GM12892 (cell line): Measurements from ENCODE around the gene HCRTR1.

Experiments
- DNase-seq: peaks from one replicate; pipeline ENCODE4 v3.0.0; 2011; ENCODE audit not compliant: insufficient read length
- FAIRE-seq: peaks from 2 replicates; lab custom pipeline; 2011; peaks lifted over from hg19 to GRCh38; lab: Jason Lieb, UNC
- POLR2A ChIP-seq: IDR thresholded peaks from 2 replicates; pipeline ENCODE4 v1.6.1; 2011; ENCODE audit warnings: low read depth, low read length, control low read depth
- POLR2AphosphoS5 ChIP-seq: IDR thresholded peaks from 2 replicates; pipeline ENCODE4 v1.6.1; 2011; ENCODE audit warnings: low read depth, low read length, control low read depth
- TAF1 ChIP-seq: IDR thresholded peaks from 2 replicates; pipeline ENCODE4 v1.6.1; 2011; ENCODE audit warnings: low read depth, mild to moderate bottlenecking, control low read depth, low read length, borderline replicate concordance

HCRTR1 gene

GRCh38 chr1:31615414-31615813 is 2.1 kb upstream of the HCRTR1 start:
- FAIRE-seq (no peak), DNase-seq (no peak)
- TF ChIP-seq POLR2AphosphoS5 (no peak), POLR2A (no peak), TAF1 (no peak)

DNA sequence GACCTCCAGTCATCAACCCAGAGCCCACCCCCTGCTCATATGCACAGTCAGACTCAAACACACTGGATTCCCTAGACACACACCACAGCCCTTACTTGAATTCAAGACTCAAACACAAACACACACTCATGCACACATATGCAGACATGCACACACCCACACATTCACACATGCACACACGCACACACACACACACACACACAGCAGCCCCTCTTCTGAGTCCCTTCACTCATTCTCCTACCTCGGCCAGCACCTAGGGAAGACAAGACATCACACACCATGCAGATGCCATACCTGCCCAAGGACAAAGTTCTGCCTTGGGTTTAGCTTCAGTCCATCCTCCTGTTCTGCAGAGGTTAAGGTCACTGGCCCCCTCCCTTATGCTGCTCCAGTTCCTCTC is 1.6 kb upstream of the HCRTR1 start:
- FAIRE-seq (no peak), DNase-seq (no peak)
- TF ChIP-seq POLR2AphosphoS5 (no peak), POLR2A (no peak), TAF1 (no peak)

GRCh38 chr1:31617916-31618746 is 642 bp downstream of the HCRTR1 start:
- FAIRE-seq, result peak; percentile 87
- peak; percentile 75 for DNase-seq

DNA sequence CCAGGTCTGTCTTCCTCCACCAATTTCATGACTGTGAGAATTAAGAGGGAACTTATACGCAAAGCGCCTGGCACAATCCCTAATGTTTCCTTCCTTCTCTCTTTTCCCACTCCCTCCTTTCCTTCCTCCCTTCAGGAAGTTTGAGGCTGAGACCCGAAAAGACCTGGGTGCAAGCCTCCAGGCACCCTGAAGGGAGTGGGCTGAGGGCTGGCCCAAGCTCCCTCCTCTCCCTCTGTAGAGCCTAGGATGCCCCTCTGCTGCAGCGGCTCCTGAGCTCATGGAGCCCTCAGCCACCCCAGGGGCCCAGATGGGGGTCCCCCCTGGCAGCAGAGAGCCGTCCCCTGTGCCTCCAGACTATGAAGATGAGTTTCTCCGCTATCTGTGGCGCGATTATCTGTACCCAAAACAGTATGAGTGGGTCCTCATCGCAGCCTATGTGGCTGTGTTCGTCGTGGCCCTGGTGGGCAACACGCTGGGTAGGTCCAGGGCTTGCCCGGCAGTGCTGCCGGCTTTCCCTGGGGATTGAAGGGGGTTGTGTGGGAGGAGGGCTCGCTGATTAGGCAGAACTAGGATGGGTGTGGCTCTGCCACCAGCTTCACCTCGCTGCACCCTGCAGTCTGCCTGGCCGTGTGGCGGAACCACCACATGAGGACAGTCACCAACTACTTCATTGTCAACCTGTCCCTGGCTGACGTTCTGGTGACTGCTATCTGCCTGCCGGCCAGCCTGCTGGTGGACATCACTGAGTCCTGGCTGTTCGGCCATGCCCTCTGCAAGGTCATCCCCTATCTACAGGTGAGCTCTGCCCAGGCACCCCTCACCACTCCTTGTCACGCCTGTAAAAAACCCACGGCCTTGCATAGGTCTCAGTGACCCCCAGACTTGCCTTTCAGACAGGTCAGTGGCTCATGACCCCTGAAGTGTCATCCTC is 1.7 kb downstream of the HCRTR1 start:
- DNase-seq (no peak), FAIRE-seq (no peak)
- TF ChIP-seq POLR2AphosphoS5 (no peak), POLR2A (no peak), TAF1 (no peak)

More at GRCh38 chr1:31617916-31618746, 642 bp downstream of the HCRTR1 start:
- TF ChIP-seq TAF1 (no peak), POLR2AphosphoS5 (no peak), POLR2A (no peak)

DNA sequence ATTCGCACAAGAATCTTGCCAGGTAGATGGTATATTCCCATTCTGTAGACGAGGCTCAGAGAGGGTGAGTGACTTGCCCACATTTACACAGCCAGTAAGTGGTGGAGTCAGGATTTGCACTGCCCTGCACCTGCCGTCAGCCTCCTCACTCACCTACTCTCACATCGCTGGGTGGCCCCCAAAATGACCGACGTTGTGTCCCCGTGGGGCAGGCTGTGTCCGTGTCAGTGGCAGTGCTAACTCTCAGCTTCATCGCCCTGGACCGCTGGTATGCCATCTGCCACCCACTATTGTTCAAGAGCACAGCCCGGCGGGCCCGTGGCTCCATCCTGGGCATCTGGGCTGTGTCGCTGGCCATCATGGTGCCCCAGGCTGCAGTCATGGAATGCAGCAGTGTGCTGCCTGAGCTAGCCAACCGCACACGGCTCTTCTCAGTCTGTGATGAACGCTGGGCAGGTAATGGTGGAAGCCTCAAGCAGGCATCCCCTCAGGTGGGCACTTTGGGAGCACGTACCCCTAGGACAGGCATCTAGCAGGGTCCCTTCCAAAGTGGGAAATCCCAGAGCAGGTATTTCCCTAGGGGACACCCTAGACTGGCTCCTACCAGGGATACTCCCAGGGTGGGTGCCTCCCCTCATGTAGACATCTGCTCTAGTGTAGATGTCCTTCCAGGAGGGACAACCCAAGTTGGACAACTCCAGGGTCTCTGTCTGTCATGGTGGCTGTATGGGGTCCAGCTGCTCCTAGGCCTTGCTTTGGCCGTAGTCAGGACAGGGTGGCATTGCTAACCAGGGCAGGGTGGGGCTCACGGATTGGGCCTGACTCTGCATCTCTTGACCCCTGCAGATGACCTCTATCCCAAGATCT is 3.4 kb downstream of the HCRTR1 start:
- FAIRE-seq, result no peak
- no peak for DNase-seq
- TF ChIP-seq TAF1 (no peak), POLR2AphosphoS5 (no peak), POLR2A (no peak)

DNA sequence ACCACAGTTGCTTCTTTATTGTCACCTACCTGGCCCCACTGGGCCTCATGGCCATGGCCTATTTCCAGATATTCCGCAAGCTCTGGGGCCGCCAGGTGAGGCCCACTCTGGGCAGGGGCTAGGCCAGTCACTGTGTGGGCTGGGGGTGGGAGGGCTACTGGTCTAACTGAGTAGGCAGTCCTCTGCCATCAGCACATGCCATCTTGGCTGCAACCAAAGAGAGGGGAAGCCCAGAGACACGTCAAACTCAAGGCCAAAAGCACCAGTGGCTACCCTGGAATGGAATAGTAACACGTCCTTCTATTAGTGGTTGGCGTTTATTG is 4.0 kb downstream of the HCRTR1 start:
- DNase-seq (no peak), FAIRE-seq (no peak)
- TF ChIP-seq POLR2A (no peak), POLR2AphosphoS5 (no peak), TAF1 (no peak)

- FAIRE-seq, result no peak
- TF ChIP-seq TAF1 (no peak), POLR2A (no peak), POLR2AphosphoS5 (no peak)
- no peak for DNase-seq
These were observed 4.6 kb downstream of the HCRTR1 start for GRCh38 chr1:31621847-31622730.

- FAIRE-seq (no peak), DNase-seq (no peak)
- TF ChIP-seq TAF1 (no peak), POLR2AphosphoS5 (no peak)
These were observed 5.9 kb downstream of the HCRTR1 start for GRCh38 chr1:31623365-31623764.

GRCh38 chr1:31624309-31624708 is 6.8 kb downstream of the HCRTR1 start:
- DNase-seq, result no peak
- no peak for FAIRE-seq
- no peak for TF ChIP-seq TAF1
- TF ChIP-seq POLR2AphosphoS5, result no peak
- TF ChIP-seq POLR2A, result no peak

DNA sequence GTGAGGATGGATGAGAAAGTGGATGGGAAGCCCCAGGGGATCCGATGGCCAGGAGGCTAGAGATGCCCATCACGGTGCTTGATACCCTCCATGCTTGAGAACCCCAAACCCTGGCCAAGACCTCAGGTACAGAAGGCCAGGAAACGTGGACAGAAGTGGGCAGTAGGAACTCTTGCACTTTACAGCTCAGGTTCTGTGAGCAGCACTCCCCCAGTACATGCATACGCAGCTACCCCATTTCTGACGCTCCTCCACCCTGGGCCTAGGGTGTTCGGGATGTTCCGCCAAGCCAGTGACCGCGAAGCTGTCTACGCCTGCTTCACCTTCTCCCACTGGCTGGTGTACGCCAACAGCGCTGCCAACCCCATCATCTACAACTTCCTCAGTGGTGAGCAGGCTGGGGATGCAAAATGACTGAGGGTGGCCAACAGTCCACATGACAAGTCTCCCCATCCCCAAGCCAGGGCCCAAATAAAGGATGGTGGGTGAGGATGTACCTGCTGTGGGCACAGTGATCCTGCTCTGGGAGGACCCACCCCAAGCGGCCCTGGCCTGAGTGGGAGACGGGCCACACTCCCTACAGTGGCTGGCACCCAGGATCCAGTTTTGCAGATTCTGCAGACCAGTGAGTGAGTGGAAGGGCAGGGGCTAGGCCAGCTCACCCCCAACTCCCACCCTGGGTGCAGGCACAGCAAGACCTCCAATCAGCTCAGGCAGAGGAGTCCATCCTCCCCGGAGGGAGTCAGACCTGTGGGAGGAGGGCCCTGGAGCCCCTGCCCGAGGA is 7.4 kb downstream of the HCRTR1 start:
- no peak for DNase-seq
- no peak for FAIRE-seq
- TF ChIP-seq POLR2A, result no peak
- TF ChIP-seq TAF1, result no peak
- no peak for TF ChIP-seq POLR2AphosphoS5
